EL (cell line): ENCODE measurements around the gene CAPG.
"Not testable (repeated sequence)": the region's sequence is repeated elsewhere in the genome, so short reads cannot be mapped to it uniquely, and the experiment has no call there.

Experiments
- DNase-seq: peaks from one replicate; pipeline ENCODE4 v3.0.0-alpha.2; 2016

The CAPG gene, protein sequence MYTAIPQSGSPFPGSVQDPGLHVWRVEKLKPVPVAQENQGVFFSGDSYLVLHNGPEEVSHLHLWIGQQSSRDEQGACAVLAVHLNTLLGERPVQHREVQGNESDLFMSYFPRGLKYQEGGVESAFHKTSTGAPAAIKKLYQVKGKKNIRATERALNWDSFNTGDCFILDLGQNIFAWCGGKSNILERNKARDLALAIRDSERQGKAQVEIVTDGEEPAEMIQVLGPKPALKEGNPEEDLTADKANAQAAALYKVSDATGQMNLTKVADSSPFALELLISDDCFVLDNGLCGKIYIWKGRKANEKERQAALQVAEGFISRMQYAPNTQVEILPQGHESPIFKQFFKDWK

DNA sequence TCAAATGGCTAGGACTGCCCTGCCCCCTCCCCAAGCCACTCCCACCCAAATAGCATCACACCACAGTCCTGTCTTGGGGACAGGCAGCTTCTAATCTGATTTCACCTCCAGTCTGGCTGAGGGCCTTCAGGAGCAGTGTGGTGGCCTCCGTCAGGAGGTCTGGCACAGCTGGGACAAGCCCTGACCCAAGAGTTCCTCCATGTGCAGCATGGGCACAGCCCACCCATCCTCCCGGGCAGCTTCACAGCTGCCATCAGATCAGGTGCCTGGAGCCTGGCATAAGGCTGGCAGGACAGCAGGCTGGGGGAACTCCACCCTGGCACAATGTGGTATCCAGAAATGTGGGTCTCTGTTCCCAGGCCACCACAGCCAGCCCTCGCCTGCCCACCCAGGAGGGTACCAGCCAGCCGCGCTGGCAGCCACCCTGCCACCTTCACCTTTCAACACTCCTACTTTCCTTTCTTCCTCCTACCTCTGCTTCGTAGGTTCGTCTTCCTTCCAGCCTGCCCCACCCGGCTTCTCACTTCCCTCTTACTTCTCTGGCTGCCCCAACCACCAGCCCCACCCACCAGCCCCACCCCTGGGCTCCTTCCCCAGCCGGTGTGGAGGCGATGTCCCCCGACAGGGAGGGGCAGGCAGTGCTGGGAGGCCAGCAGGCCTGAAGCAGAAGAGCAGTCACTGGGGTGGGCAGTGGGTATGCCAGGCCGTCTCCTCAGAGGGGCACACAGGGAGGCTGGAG, at the start of gene CAPG:
Gene CAPG (minus strand): TSS at position 522 of the 739 bp plus-strand sequence. CDS start 8,221 bp downstream, outside the sequence.
- no peak for DNase-seq

DNA sequence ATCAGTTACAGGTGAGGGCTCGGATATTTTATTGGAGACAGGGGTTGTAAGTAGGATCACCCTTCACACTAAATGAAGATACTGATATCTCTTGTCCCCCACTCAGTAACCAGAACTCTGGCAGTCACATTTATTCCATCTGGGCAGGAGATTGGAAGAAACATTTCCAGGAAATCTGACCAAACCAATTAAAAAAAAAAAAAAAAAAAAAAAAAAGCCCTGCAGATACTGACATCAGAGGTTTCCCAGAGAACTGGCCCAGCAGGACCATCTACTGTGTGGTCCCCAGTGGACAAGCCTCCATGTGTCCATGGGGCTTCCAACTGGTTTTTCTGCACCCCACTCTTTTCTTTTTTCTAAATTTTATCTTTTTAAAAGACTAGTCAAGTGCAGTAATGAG, 49.6 kb upstream of the CAPG start:
- DNase-seq, result no peak

DNA sequence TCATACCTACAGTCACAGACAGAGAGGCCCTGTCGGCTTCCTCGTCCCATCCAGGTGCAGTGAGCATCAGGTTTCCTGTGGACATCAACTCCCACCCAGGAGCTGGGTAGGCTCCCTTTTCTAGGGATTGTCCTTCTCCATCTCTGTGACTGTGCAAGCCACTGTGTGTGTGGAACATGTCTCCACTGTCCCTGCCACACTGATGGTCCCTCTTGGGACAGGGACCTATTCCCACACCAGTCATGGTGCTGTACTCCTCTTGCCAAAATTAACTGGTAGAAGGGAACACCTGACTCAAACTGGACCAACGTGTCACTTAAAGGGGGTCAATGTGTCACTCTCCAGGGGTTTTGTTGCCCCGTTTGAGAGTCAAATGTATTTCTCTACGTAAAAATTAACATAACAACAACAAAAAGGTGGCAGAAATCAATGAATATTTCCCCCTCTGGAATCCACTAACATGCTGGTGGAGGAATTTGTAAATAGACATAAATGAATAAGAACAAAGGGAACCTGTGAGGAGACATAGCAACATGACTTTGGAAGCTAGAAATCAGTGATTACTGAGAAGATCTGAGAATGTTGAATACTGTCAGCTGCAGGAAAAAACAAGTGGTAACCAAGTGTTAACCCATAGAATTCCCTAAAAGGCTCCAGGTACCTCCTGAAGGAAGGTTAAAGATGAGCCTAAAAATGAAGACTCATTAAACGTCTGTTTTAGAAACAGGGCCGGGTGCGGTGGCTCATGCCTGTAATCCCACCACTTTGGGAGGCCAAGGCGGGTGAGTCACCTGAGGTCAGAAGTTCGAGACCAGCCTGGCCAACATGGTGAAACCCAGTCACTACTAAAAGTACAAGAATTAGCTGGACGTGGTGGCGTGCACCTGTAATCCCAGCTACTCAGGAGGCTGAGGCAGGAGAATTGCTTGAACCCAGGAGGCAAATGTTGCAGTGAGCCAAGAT, 48.7 kb upstream of the CAPG start:
- no peak for DNase-seq

DNA sequence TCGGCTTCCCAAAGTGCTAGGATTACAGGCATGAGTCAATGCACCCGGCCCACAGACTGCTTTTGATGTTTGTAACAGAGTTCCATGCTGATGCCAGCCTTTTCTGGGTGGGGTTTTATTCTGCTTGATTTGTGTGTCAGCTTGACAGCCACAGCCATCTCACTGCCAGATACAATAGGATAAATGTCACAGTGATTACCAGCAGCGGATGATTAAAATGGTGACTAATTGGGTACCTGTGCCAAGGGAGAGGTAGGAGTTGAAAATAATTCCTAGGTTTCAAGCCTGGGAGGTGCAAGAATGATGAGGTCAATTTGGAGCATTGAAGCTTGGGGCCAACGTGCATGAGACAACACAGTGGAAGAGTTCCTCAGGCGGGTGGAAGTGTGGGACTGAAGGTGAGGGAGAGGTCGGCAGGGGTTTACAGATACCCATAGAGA, 47.7 kb upstream of the CAPG start:
- no peak for DNase-seq

DNA sequence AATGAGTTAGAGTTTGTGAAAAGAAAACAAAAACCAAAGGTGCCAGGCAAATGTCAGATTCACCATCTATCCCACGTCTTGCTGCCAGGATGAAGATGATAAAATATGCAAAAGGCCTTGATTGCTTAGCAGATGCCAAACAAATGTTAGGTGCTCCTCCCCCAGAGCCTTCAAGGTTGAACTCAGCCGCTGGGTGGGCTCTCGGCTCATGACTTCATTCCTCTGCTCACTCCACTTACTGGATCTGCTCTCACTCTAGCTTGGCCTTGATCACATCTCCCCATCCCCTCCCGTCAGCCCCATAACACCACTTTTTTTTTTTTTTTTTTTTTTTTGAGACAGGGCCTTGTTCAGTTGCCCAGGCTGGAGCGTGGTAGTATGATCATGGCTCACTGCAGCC, 46.9 kb upstream of the CAPG start:
- no peak for DNase-seq

DNA sequence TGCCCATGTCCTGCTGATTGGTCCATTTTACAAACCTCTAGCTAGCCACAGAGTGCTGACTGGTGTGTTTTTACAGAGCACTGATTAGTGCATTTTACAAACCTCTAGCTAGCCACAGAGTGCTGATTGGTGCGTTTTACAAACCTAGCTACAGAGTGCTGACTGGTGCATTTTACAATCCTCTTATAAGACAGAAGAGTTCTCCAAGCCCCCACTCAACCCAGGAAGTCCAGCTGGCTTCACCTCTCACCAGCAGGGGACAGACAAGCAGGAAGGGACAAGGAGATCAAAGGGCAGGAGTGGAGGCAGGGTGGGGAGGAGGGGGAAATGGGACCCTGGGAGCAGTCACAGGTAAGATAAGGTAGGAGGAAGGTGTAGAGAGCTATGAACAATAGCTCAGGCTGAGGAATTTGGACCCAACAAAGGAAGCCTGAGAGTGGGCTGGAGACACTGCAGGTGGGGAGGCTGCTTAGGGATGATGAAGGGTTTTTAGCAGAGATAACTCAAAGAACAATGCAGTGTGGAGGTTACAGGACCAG, 45.5 kb upstream of the CAPG start:
- DNase-seq, result no peak

DNA sequence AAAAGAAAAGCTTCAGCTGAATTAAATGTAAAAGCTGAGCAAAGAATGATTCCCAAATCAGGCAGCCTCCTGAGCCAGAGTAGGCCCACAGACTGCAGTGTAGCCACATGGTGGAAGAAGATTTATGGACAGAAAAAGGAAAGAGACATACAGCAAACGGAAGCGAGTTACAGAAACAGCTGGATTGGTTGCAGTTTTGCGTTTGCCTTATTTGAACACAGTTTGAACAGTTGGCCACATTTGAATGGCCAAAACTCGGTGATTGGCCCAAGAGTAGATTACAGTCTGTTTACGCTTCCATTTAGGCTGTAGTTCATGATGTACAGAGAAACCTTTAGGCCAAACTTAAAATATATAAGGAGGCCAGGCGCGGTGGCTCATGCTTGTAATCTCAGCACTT, 43.4 kb upstream of the CAPG start:
- no peak for DNase-seq

DNA sequence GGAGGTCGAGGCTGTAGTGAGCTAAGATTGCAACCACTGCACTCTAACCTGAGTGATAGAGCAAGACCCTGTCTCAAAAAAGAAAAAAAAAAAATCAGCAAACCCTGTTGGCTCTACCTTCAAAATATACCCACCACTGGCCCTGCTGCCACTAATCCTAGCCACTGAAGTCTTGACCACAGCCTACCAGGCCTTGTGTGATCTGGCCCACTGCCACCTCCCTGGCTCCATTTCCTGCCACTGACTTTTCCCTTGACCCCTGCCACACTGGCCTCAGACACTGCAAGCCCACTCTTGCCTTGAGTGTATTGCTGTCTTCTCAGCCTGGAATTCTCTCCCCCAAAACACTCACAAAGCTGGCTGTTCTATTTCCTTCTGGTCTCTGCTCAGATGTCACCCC, 42.1 kb upstream of the CAPG start:
- no peak for DNase-seq

DNA sequence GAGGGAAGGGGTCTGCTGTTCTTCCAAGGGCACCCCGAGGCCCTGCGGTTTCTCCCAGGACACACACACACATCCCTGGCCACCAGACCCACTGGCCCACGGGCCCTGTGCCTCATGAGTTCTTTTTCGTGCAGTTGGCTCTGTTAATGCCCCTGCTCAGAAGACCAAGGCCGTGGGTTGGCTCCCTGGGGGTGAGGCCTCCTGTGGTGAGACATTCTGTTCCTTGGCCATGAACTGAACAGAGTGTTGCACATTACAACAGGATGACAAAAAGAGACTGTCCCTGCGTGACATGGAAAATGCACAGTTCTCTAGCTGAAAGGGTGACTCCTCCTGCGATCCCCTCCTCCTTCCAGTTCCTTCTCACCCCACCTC, 39.0 kb upstream of the CAPG start:
- no peak for DNase-seq

DNA sequence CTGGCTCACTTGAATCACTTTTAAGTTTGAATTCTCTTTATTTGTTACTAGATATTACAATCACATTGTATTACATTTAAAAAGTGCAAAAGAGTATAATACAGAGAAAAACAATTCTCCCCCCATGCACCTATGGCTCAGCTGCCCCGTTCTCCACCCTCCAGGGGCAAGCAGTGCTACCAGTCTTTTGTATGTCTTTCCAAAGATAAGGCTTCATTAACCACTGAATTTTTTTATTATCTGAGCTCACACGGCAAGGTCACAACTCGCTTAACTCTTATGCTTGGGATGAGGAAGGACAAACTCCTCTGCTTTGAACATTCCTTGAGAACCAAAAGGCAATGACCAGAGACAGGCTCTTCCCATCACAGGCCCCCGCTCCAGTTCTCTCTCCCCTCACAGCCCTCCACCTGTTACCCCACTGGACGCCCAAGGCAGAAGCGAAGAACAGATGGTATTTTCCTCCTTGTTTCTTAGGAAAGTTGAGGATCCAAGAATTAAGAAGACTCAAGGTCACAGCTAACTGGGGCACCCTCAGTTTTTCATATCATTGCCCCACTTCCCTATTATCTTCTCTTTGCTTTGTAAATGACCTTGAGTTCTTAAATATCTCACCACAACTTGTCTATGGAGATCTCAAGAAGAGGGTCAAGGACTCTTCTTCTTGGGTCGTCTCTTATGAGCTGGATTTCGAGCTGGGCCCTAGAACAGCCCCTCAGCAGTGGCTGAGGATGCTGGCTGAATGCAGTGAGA, 38.5 kb upstream of the CAPG start:
- no peak for DNase-seq

DNA sequence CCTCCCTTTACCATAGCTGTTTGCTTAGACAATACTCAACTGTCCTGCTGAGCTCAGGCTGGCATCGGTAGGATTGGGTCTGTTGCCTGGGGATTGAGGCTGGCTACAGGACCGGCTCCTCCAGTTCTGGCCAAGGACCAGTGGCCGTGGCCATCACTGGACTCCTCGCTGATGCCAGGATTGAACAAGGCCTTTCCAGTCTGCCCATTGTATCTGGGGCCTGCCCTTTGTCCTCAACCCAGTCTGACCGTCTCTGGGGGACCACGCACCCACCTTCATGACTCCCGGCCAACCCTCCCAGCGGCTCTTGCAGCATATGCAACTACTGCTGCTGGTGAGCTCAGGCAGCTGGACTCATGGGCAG, 37.0 kb upstream of the CAPG start:
- no peak for DNase-seq

DNA sequence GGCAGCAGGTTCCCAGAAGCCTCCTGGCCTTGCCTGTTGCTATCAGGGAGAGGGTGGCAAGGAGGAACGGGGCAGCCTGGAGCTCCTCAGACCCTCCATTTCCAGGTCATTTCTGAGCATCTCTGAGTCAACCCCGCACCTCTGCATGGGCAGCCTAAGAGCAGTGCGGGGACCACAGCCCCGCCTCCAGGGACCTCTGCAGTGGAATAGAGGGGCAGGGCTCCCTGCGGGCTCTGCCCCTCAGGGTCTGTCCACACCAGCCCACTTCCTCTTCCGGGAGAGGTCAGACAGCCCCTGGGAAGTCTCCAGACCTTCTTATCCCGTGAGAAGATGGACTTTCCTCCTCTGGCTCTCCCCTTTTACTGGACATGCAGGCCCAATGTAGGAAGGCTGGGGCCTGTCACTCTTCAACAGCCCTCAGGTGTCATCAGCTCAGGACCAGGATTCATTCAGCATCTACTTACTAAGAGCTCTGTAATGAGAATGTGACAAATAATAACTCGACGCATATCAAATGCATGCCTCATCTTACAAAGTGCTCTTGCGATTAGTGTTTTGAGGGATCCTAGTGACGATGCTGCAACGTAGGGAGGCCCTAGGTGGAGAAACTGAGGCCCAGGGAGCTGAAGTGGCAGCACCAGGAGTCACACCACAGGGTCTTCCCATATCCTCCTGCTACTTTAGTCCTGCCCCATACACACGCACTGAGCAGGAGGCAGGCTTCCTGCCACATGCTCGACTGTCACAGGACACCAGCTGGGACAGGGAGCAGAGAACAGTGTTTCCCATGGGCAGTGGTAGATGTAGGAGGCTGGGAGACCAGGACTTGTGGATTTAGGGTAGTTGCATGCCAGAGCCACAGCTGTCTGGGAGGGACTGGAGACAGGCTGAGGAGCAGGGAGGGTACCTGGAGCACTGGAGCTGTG, 36.4 kb upstream of the CAPG start:
- DNase-seq, result no peak

DNA sequence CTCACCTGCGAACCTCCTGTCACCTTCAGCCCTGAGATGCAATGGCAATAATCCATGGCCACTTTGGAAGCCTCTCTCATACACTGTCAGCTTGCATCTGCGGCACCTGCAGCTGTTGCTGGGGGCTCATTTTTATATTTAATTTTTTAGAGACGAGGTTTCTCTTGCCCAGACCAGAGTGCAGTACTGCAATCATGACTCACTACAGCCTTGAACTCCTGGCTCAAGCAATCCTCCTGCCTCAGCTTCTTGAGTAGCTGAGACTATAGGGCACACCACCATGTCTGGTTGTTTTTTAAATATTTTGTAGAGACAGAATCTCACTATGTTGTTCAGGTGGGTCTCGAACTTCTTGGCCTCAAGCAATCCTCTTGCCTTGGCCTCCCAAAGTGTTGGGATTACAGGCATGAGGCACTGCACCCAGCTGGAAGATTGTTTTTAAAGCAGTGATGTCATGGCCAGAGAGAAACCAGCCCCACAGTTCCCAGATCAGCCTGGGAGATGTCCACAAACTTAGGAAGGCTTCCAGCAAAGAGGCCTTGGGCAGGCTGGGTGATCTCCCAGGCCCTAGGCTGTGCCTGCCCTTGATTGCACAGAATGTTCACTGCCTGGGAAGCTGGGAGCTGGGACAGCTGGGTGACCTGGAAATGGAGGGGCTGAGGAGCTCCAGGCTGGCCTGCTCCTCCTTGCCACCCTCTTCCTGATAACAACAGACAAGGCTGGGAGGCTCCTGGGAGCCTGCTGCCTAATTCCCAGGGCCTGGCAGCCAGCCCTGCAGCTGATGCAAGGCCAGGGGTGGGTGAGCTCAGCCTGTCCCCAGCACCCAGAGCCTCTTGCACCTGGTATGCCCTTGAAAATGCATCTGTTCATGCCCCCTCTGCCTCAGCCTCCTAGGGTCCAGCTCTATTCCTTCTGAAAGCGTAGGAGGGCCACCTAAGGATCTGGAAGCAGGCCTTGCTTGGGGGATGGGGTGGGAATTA, 35.4 kb upstream of the CAPG start:
- peak; percentile 80 for DNase-seq

DNA sequence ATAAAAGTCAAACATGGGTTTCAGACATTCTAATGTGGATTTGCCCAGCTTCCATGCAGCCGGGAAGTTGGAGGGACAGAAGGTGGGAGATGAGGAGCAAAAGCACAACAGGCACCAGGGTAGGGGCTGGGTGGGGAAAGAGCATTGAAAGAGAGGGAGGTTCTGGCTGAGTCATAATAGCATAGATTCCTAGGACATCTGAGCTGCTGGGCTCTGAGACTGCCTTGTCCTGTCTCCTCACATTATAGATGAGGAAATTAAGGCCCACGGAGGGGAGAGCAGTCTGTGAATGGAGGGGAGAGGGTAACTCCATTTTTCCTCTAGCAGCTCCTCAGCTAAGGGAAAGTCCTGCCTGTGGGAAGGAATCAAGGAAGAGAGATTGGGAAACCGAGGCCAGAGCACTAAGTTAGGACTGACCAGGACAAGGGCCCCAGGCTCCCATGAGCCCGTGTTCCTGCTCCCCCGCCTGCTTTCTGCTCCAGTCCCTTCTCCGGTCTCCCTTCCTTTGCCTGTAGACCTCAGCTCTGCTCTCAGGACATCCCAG, 34.5 kb upstream of the CAPG start:
- peak; percentile 37 for DNase-seq

DNA sequence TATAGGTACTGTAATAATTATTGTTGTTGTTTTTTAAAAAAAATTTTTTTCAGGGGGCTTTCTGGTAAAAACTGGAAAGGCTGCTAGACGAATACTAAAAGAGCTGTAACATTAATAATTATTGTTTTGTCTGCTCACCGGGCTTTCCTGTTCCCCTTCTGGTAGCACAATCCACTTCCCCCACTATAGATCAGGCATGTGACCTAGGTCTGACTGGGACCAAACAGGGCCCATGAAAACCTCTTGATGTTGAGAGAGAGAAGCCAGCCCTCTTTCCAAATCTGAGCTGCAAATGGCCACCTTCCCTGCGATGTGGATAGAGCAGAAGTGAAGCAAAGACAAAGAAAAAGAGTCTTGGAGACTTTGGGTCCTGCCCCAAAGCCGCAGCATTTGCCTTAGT, 31.7 kb upstream of the CAPG start:
- DNase-seq, result no peak

DNA sequence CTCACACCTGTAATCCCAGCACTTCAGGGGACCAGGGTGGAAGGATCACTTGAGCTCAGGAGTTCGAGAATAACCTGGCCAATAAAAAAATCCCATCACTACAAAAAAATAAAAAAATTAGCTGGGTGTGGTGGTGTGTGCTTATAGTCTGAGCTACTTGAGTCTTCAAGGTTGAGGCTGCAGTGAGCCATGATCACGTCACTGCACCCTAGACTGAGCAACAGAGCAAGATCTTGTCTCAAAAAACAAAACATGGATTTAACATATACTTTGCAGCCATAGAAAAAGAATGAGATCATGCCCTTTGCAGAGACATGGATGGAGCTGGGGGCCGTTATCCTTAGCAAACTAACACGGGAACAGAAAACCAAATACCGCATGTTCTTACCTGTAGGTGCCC, 30.6 kb upstream of the CAPG start:
- no peak for DNase-seq

DNA sequence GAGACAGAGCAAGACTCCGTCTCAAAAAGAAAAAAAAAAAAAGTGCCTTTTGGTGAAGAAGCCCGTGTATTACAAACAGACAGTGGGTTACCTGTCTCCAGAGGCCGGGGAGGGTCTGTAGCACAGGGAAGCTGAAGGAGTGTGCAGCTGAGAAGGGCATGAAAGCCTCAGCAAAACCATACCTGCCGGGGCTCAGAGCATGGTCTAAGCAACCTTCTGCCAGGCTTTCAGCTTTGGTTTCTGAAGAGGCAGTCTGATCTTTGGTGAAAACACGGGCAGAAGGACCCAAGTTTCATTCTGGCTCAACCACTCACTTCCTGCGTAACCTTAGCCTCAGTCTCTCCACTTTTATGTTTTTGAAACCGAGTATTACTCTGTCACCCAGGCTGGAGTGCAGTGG, 29.8 kb upstream of the CAPG start:
- DNase-seq, result no peak

DNA sequence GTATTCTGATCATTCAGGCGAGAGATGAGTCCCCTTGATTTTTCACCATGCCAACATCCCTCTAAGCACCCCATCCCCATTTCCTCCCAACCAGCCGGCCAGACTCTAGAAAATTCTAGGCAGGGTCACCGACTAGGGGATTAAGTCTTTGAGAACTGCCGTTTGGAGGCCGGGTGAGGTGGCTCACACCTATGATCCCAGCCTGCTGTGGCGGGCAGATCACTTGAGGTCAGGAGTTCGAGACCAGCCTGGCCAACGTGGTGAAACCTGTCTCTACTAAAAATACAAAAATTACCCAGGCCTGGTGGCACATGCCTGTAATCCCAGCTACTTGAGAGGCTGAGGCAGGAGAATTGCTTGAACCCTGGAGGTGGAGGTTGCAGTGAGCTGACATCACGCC, 29.4 kb upstream of the CAPG start:
- DNase-seq, result not testable (repeated sequence)

DNA sequence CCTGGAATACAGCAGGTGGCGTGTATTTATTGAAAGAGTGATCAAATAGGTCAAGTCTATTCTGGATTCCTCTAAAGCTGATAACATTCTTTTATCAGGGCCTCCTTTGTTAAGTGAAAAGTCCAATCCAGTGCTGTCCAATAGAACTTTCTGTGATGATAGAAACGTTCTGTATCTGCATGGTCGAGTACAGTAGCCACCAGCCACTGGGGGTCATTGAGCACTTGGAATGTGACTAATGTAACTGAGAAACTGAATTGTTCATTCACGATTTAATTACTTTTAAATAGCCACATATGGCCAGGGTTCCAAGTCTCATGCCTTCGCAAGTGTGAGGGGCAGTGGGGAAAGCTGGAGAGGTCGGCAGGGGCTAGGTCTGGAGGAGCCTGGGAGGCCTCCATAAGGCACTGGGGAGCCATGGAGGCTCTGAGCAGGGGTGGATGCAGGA, 28.9 kb upstream of the CAPG start:
- no peak for DNase-seq
